HEK293 (cell line): ENCODE results near the gene CCM2L.

ENCODE experiments used
- CTCF ChIA-PET: fragments of 350-600 bp; formaldehyde crosslinking; extraction: SDS; loops from one replicate; lab custom pipeline; 2021; ENCODE audit warnings: antibody characterized with exemption; lab: Yijun Ruan, JAX
- POLR2A ChIA-PET: fragments of 300-600 bp; formaldehyde crosslinking; extraction: SDS; loops from one replicate; lab custom pipeline; 2020; ENCODE audit warnings: antibody characterized with exemption, inconsistent platforms; lab: Yijun Ruan, JAX
- H3K27ac ChIP-seq: fragments of 200-500 bp; sonication (Bioruptor generic); 2 replicates; pipeline ENCODE4 v1.5.1; 2014; ENCODE audit warnings: low read depth, low read length, control low read depth, inconsistent platforms; ENCODE audit errors: extremely low read depth
- H3K36me3 ChIP-seq, 2 experiments: fragments of 200-500 bp in 1 of 2; sonication (Bioruptor generic) in 1 of 2; 1 replicate in 1 of 2; 2 replicates in 1 of 2; pipeline ENCODE4 v1.5.1; 2014 to 2017; ENCODE audit warnings: inconsistent platforms in 2 of 2, low read length in 2 of 2; ENCODE audit not compliant: control insufficient read depth in 2 of 2, insufficient read depth in 1 of 2
- H3K4me1 ChIP-seq: fragments of 200-500 bp; sonication (Bioruptor generic); 2 replicates; pipeline ENCODE4 v1.5.1; 2014; ENCODE audit warnings: mild to moderate bottlenecking, low read length, inconsistent platforms; ENCODE audit not compliant: control insufficient read depth, insufficient read depth
- H3K4me3 ChIP-seq: 2 replicates; pipeline ENCODE4 v1.5.1; 2011; ENCODE audit warnings: low read depth, mild to moderate bottlenecking, control low read depth, low read length, moderate library complexity
- H3K9me3 ChIP-seq: fragments of 200-500 bp; sonication (Bioruptor generic); 2 replicates; pipeline ENCODE4 v1.5.1; 2014; ENCODE audit warnings: low read depth, low read length, inconsistent platforms; ENCODE audit not compliant: control insufficient read depth, insufficient read depth
- BCL11A ChIP-seq: fragments of 450-650 bp; formaldehyde crosslinking; IDR thresholded peaks from 2 replicates; pipeline ENCODE4 v1.5.1; 2016; ENCODE audit warnings: low read depth, missing biosample characterization, missing genetic modification characterization
- EGR2 ChIP-seq: fragments of 450-650 bp; formaldehyde crosslinking; IDR thresholded peaks from 2 replicates; pipeline ENCODE4 v1.5.1; 2016; ENCODE audit warnings: low read depth, missing biosample characterization, missing genetic modification characterization
- GLIS2 ChIP-seq: fragments of 450-650 bp; formaldehyde crosslinking; IDR thresholded peaks from 2 replicates; pipeline ENCODE4 v1.5.1; 2016; ENCODE audit warnings: missing biosample characterization, missing genetic modification characterization
- HOXD13 ChIP-seq: sonication (generic); formaldehyde crosslinking; IDR thresholded peaks from 2 replicates; pipeline ENCODE4 v1.8.0; 2022; ENCODE audit warnings: missing genetic modification reagents, borderline replicate concordance
- KLF10 ChIP-seq: fragments of 450-650 bp; IDR thresholded peaks from 2 replicates; pipeline ENCODE4 v1.5.1; 2018; ENCODE audit warnings: missing biosample characterization, mild to moderate bottlenecking, missing genetic modification characterization
- SP3 ChIP-seq: fragments of 450-650 bp; formaldehyde crosslinking; IDR thresholded peaks from 2 replicates; pipeline ENCODE4 v1.5.1; 2016; ENCODE audit warnings: missing biosample characterization, missing genetic modification characterization
- ZEB2 ChIP-seq: fragments of 450-650 bp; formaldehyde crosslinking; IDR thresholded peaks from 2 replicates; pipeline ENCODE4 v1.5.1; 2016; ENCODE audit warnings: missing biosample characterization, missing genetic modification characterization
- ZIC2 ChIP-seq: fragments of 450-650 bp; formaldehyde crosslinking; IDR thresholded peaks from 2 replicates; pipeline ENCODE4 v1.5.1; 2016; ENCODE audit warnings: missing biosample characterization, missing genetic modification characterization
- ZNF112 ChIP-seq: fragments of 450-650 bp; formaldehyde crosslinking; IDR thresholded peaks from 2 replicates; pipeline ENCODE4 v1.5.0; 2017; ENCODE audit warnings: missing biosample characterization, missing genetic modification characterization
- ZNF138 ChIP-seq: fragments of 450-650 bp; formaldehyde crosslinking; IDR thresholded peaks from 2 replicates; pipeline ENCODE4 v1.5.1; 2016; ENCODE audit warnings: missing biosample characterization, missing genetic modification characterization, borderline replicate concordance
- ZNF175 ChIP-seq: fragments of 450-650 bp; formaldehyde crosslinking; IDR thresholded peaks from 2 replicates; pipeline ENCODE4 v1.5.1; 2016; ENCODE audit warnings: missing biosample characterization, missing genetic modification characterization
- ZNF211 ChIP-seq: fragments of 450-650 bp; formaldehyde crosslinking; IDR thresholded peaks from 2 replicates; pipeline ENCODE4 v1.5.1; 2016; ENCODE audit warnings: low read depth, missing biosample characterization, missing genetic modification characterization
- ZNF548 ChIP-seq: fragments of 450-650 bp; formaldehyde crosslinking; IDR thresholded peaks from 2 replicates; pipeline ENCODE4 v1.5.1; 2016; ENCODE audit warnings: missing biosample characterization, missing genetic modification characterization
- ZNF629 ChIP-seq: fragments of 450-650 bp; formaldehyde crosslinking; IDR thresholded peaks from 2 replicates; pipeline ENCODE4 v1.5.1; 2017; ENCODE audit warnings: missing biosample characterization, missing genetic modification characterization
- ZNF654 ChIP-seq: fragments of 450-650 bp; formaldehyde crosslinking; IDR thresholded peaks from 2 replicates; pipeline ENCODE4 v1.5.1; 2016; ENCODE audit warnings: low read depth, missing biosample characterization, missing genetic modification characterization
- ZNF747 ChIP-seq: fragments of 450-650 bp; formaldehyde crosslinking; IDR thresholded peaks from 2 replicates; pipeline ENCODE4 v1.5.1; 2016; ENCODE audit warnings: missing biosample characterization, missing genetic modification characterization
- TF ChIP-seq, protein P1 (sequence below): fragments of 450-650 bp; formaldehyde crosslinking; IDR thresholded peaks from 2 replicates; pipeline ENCODE4 v1.5.1; 2016; ENCODE audit warnings: missing biosample characterization, missing genetic modification characterization
- TF ChIP-seq, protein P2 (sequence below): fragments of 450-650 bp; formaldehyde crosslinking; IDR thresholded peaks from 2 replicates; pipeline ENCODE4 v1.5.1; 2017; ENCODE audit warnings: missing biosample characterization, missing genetic modification characterization
- TF ChIP-seq, protein P3 (sequence below): sonication (generic); formaldehyde crosslinking; IDR thresholded peaks from 2 replicates; pipeline ENCODE4 v1.8.1; 2022; ENCODE audit warnings: mild to moderate bottlenecking, moderate library complexity, missing genetic modification reagents
- TF ChIP-seq, protein P4 (sequence below): fragments of 450-650 bp; formaldehyde crosslinking; IDR thresholded peaks from 2 replicates; pipeline ENCODE4 v1.5.1; 2016; ENCODE audit warnings: missing biosample characterization, missing genetic modification characterization

Gene CCM2L

DNA sequence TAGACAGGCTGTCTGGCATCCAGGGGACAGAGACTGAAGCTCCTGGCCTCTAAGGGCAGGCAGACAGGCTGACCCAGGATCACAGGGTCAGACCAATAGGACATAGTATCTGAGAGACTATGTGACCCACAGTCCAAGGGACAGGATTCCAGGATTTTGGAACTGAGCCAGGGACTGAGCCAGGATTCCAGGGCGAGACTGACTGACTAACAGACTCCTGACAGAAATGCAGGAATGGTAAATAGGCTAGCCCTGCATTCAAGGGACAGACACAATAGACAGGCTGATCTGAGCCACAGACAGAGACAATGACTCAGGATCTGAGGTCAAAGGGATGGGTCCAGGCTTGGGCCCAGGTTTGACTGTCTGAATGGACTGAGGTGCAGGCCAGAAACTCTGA lies 22.5 kb upstream of the CCM2L start (continued):
- TF ChIP-seq ZIC2 (tag by site-specific recombination) (no peak), ZEB2 (no peak), SP3 (tag by site-specific recombination) (no peak)

- CTCF ChIA-PET, result interaction anchor here (0.5 to 0.6 kb wide), 2 partner anchors 25 to 39 kb away, joined by 3 read pairs; no protein-coding TSS in a partner anchor
- POLR2A ChIA-PET, result no interaction called here
- TF ChIP-seq GLIS2, result no peak
- TF ChIP-seq EGR2 (tag by site-specific recombination), result no peak
Measured at GRCh38 chr20:31988430-31989015, 21.7 kb upstream of the CCM2L start.

DNA sequence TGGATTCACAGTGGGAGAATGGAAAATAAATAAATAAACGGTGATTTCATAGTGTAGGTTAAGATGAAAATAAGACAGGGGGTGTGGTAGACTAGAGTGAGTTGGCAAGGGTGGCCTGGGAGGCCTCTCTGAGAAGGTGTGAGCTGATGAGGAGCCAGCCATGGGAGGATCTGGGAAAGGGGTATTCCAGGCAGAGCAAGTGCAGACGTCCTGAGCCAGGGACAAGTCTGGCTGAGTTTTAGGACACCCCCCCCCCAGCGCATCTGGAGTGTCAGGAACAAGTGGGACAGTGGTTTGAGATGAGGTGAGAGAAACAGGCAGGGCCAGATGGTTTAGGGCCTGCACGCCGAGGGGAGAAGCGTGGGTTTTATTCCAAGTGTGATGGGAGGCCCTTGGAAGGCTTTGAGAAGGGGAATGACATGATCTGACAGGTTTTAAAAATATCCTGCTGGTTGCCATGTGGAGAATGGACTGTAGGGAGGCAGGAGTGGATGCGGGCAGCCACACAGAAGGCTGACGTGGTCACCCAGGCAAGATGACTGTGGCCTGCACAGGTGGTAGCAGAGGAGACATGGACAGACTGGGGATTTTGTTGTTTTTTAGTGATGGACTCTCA lies 21.1 kb upstream of the CCM2L start:
- TF ChIP-seq ZNF138 (tag by site-specific recombination), result no peak
- TF ChIP-seq ZNF211 (tag by site-specific recombination), result no peak
- no peak for TF ChIP-seq HOXD13 (CRISPR knock-in tag)
- no peak for TF ChIP-seq ZNF654
- no peak for TF ChIP-seq ZNF548 (tag by site-specific recombination)
- TF ChIP-seq ZNF747 (tag by site-specific recombination), result no peak
- TF ChIP-seq, protein P1, sequence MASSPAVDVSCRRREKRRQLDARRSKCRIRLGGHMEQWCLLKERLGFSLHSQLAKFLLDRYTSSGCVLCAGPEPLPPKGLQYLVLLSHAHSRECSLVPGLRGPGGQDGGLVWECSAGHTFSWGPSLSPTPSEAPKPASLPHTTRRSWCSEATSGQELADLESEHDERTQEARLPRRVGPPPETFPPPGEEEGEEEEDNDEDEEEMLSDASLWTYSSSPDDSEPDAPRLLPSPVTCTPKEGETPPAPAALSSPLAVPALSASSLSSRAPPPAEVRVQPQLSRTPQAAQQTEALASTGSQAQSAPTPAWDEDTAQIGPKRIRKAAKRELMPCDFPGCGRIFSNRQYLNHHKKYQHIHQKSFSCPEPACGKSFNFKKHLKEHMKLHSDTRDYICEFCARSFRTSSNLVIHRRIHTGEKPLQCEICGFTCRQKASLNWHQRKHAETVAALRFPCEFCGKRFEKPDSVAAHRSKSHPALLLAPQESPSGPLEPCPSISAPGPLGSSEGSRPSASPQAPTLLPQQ (tag by site-specific recombination), result no peak
- TF ChIP-seq ZNF175 (tag by site-specific recombination), result no peak
- no peak for TF ChIP-seq KLF10 (tag by site-specific recombination)
- TF ChIP-seq ZEB2, result no peak
- TF ChIP-seq BCL11A, result no peak
- no peak for TF ChIP-seq ZNF112 (tag by site-specific recombination)
- TF ChIP-seq, protein P2, sequence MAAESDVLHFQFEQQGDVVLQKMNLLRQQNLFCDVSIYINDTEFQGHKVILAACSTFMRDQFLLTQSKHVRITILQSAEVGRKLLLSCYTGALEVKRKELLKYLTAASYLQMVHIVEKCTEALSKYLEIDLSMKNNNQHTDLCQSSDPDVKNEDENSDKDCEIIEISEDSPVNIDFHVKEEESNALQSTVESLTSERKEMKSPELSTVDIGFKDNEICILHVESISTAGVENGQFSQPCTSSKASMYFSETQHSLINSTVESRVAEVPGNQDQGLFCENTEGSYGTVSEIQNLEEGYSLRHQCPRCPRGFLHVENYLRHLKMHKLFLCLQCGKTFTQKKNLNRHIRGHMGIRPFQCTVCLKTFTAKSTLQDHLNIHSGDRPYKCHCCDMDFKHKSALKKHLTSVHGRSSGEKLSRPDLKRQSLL (tag by site-specific recombination), result no peak
- TF ChIP-seq, protein P3, sequence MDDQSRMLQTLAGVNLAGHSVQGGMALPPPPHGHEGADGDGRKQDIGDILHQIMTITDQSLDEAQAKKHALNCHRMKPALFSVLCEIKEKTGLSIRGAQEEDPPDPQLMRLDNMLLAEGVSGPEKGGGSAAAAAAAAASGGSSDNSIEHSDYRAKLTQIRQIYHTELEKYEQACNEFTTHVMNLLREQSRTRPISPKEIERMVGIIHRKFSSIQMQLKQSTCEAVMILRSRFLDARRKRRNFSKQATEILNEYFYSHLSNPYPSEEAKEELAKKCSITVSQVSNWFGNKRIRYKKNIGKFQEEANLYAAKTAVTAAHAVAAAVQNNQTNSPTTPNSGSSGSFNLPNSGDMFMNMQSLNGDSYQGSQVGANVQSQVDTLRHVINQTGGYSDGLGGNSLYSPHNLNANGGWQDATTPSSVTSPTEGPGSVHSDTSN (CRISPR knock-in tag), result no peak
- TF ChIP-seq, protein P4, sequence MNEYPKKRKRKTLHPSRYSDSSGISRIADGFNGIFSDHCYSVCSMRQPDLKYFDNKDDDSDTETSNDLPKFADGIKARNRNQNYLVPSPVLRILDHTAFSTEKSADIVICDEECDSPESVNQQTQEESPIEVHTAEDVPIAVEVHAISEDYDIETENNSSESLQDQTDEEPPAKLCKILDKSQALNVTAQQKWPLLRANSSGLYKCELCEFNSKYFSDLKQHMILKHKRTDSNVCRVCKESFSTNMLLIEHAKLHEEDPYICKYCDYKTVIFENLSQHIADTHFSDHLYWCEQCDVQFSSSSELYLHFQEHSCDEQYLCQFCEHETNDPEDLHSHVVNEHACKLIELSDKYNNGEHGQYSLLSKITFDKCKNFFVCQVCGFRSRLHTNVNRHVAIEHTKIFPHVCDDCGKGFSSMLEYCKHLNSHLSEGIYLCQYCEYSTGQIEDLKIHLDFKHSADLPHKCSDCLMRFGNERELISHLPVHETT (tag by site-specific recombination), result no peak
- no peak for TF ChIP-seq ZNF629
- CTCF ChIA-PET, result interaction anchor here (0.6 kb wide), 1 partner anchor 25 kb away, joined by 3 read pairs; no protein-coding TSS in a partner anchor
- Histone ChIP-seq H3K36me3 (no peaks in the 10 kb centered on the region), H3K4me3 (no peak overlapping the region), H3K4me1 (no peaks in the 10 kb centered on the region), H3K27ac (no peak overlapping the region), H3K9me3 (no peaks in the 10 kb centered on the region)
- POLR2A ChIA-PET, result no interaction called here

More at GRCh38 chr20:31988430-31989015, 21.7 kb upstream of the CCM2L start:
- Histone ChIP-seq H3K4me3 (no peak overlapping the region), H3K27ac (no peak overlapping the region), H3K4me1 (no peaks in the 10 kb centered on the region), H3K36me3 (no peaks in the 10 kb centered on the region), H3K9me3 (no peaks in the 10 kb centered on the region)
